Fibroblast of lung (primary cell): Measurements from ENCODE around the gene PIN1.

Source experiments
- EZH2 ChIP-seq: IDR thresholded peaks from 2 replicates; pipeline ENCODE4 v1.5.1; 2012; ENCODE audit warnings: low read length, control low read depth, mild to moderate bottlenecking; ENCODE audit errors: missing control alignments
- TF ChIP-seq, protein P1 (sequence below), 2 donors: IDR thresholded peaks in 1 of 2; conservative IDR thresholded peaks in 1 of 2; 1 replicate in 1 of 2; 2 replicates in 1 of 2; pipeline ENCODE4 v1.5.1; 2011 to 2012; ENCODE audit warnings: low read length in 2 of 2, control low read depth in 1 of 2, inconsistent platforms in 1 of 2, low read depth in 1 of 2, mild to moderate bottlenecking in 1 of 2

DNA sequence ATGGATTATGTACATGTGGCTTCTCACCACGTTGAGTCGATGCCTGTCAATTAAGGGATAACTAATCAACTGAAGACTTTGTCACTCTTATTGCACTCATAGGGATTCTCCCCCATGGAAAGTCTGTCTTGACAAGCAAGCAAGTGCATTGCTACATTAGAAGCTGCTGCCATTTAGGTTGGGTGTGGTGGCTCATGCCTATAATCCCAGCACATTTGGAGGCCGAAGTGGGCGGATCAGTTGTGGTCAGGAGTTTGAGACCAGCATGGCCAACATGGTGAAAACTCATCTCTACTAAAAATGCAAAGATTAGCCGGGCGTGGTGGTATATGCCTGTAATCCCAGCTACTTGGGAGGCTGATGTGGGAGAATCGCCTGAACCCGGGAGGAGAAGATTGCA, 48.3 kb upstream of the PIN1 start:
- TF ChIP-seq, protein P1, sequence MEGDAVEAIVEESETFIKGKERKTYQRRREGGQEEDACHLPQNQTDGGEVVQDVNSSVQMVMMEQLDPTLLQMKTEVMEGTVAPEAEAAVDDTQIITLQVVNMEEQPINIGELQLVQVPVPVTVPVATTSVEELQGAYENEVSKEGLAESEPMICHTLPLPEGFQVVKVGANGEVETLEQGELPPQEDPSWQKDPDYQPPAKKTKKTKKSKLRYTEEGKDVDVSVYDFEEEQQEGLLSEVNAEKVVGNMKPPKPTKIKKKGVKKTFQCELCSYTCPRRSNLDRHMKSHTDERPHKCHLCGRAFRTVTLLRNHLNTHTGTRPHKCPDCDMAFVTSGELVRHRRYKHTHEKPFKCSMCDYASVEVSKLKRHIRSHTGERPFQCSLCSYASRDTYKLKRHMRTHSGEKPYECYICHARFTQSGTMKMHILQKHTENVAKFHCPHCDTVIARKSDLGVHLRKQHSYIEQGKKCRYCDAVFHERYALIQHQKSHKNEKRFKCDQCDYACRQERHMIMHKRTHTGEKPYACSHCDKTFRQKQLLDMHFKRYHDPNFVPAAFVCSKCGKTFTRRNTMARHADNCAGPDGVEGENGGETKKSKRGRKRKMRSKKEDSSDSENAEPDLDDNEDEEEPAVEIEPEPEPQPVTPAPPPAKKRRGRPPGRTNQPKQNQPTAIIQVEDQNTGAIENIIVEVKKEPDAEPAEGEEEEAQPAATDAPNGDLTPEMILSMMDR (conservative IDR thresholded peaks at IDR 0.05 in 1 of 2, IDR thresholded peaks at IDR 0.05 in 1 of 2; ENCODE audit: low read depth in 1 of 2, low read length in 2 of 2), result no peak
- TF ChIP-seq EZH2, result no peak
